Activated naive CD8-positive, alpha-beta T cell treated with anti-CD3 and anti-CD28 coated beads, Interleukin-2, amount 50 U/mL, for 24 hours (primary cell): ENCODE measurements around the gene SEL1L.
A peak's percentile ranks its signal among the peaks of the same experiment; 100 is the strongest.

Experiments
- ATAC-seq: fragments of 150-1000 bp; cut with Tn5 transposase; one replicate; pipeline ENCODE4 v1.10.0; 2021
- DNase-seq: peaks from one replicate; pipeline ENCODE4 v3.0.0; 2021
- H3K27ac Mint-ChIP-seq: one replicate; pipeline ENCODE4 v1.8.0; 2021; ENCODE audit warnings: mild to moderate bottlenecking, mixed read lengths
- H3K27me3 Mint-ChIP-seq: one replicate; pipeline ENCODE4 v1.8.0; 2021; ENCODE audit warnings: mixed read lengths
- H3K36me3 Mint-ChIP-seq: one replicate; pipeline ENCODE4 v1.8.0; 2021; ENCODE audit warnings: low read depth, mixed read lengths
- H3K4me1 Mint-ChIP-seq: one replicate; pipeline ENCODE4 v1.8.0; 2021; ENCODE audit warnings: mixed read lengths
- H3K4me3 Mint-ChIP-seq: one replicate; pipeline ENCODE4 v1.8.0; 2021; ENCODE audit warnings: mild to moderate bottlenecking, moderate library complexity, mixed read lengths
- H3K9me3 Mint-ChIP-seq: one replicate; pipeline ENCODE4 v1.8.0; 2021; ENCODE audit warnings: mixed read lengths

SEL1L gene

DNA sequence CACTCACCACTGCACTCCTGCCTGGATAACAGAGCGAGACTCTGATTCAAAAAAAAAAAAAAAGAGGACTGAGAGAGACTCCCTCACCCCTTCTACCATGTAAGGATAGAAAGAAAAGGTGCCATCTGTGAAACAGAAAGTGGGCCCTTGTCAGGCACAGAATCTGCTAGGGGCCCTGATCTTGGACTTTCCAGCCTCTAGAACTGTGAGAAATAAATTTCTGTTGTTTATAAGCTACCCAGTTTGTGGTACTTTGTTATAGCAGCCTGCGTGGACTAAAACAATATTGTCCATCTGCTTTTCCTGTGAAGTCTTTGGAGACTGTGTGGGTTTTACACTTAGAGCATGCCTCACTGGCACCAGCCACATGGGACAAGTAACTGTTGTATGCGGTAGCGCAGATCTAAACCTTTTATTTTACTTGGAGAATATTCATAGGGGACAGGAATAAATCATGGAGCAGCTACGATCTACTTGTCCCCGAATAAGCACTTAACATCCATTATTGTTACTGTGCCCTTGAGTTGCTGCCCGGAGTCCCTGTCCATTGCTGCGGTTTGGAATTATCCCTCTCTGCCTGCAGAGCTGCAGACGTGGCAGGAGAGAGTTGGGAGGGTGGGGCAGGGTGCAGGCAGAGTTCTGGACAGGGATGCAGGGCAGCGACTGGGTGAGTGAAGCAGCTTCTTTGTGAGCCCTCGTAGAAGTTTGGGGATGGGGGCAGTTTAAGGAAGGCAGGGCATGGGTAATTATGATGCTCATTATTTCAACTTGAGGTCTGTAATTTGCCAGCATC is 81.1 kb downstream of the SEL1L start:
- no peak overlapping the region for H3K27ac Mint-ChIP-seq
- H3K36me3 Mint-ChIP-seq: no peaks in the 10 kb centered on the region
- H3K4me1 Mint-ChIP-seq: peaks cover 9% of the 10 kb centered on the region
- no peaks in the 10 kb centered on the region for H3K9me3 Mint-ChIP-seq
- H3K27me3 Mint-ChIP-seq: peaks cover 5% of the 10 kb centered on the region
- ATAC-seq (no peak), DNase-seq (no peak)
- no peak overlapping the region for H3K4me3 Mint-ChIP-seq

DNA sequence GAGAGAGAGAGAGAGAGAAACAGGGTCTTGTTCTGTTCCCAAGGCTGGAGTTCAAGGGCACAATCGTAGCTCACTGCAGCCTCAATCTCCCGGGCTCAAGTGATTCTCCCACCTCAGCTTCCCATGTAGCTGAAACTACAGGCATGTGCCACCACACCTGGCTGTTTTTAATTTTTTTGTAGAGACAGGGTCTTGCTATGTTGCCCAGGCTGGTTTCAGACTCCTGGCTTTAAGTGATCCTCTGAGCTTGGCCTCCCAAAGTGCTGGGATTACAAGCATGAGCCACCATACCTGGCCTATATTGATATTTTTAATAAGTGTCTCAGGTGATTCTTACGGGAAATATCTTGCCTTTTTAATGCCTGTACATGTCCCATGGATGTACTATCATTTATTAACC is 82.7 kb downstream of the SEL1L start:
- ATAC-seq: no peak
- Mint-ChIP-seq H3K9me3 (no peaks in the 10 kb centered on the region), H3K36me3 (no peaks in the 10 kb centered on the region), H3K4me3 (no peak overlapping the region), H3K27me3 (peaks cover 5% of the 10 kb centered on the region), H3K27ac (no peak overlapping the region), H3K4me1 (peaks cover 9% of the 10 kb centered on the region)
- DNase-seq: no peak

DNA sequence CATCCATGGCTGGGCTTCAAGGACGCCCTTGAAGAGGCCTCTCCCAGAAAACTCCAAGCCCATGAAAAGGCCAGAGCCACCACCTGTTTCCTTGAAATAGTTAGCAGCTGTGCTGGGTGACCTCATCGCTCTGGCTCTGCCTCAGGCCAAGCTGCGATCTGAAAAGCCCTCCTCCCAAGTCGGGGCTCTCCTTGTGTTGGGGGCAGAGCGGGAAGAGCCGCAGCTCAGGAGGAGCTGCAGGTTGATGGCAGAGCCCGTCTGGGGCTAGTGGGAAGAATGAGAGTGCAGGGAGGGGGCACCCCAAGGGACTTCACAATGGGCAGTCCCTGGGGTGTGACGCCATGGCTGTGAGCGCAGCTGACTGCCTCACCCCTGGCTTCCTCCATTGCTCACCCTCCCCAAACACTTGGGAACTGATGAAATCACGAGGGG is 83.5 kb downstream of the SEL1L start:
- Mint-ChIP-seq H3K27ac (no peak overlapping the region), H3K4me1 (peaks cover 2% of the 10 kb centered on the region), H3K27me3 (peaks cover 5% of the 10 kb centered on the region), H3K4me3 (no peak overlapping the region), H3K9me3 (no peaks in the 10 kb centered on the region), H3K36me3 (no peaks in the 10 kb centered on the region)
- ATAC-seq: no peak
- no peak for DNase-seq

DNA sequence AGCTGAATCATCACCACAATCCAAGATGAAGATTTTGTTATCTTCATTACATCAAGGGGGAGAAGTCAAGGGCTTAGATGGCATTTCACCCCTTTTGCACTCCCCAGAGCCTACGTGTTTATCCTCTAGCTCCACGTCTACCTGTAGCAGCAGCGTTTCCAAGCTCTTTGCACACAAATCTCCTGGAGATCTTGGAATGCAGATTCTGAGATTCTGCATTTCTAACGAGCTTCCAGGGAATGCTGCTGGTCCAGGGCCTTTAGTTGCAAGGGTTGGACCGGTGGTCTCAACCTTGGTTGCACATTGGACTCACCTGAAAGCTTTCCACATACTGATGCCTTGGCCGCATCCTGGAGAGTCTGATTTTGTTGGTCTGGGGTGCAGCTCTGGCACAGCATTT is 84.1 kb downstream of the SEL1L start:
- no peaks in the 10 kb centered on the region for H3K36me3 Mint-ChIP-seq
- H3K27me3 Mint-ChIP-seq: peaks cover 5% of the 10 kb centered on the region
- no peak for DNase-seq
- H3K9me3 Mint-ChIP-seq: no peaks in the 10 kb centered on the region
- no peak overlapping the region for H3K27ac Mint-ChIP-seq
- H3K4me3 Mint-ChIP-seq: no peak overlapping the region
- no peak for ATAC-seq
- no peaks in the 10 kb centered on the region for H3K4me1 Mint-ChIP-seq

DNA sequence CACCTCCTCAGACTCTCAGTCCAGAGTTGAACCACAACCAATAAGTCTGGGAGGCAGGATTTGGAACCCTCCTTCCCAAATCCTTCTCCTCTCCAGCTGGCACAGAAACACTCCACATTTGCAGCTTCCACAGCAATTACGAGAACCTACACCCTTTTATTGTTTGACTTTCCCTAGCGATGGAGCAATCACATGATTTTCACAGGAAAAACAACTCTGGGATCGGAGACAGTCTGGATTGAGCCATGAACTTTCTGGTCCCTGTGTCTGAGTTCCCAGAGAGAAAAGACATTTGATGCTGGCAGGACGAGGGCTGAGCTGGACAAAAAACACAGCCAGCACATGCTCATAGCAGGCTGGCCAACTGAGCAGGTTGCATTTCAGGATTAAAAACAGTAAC is 84.5 kb downstream of the SEL1L start:
- no peak for ATAC-seq
- peaks cover 5% of the 10 kb centered on the region for H3K27me3 Mint-ChIP-seq
- DNase-seq: no peak
- no peaks in the 10 kb centered on the region for H3K4me1 Mint-ChIP-seq
- no peak overlapping the region for H3K27ac Mint-ChIP-seq
- H3K36me3 Mint-ChIP-seq: no peaks in the 10 kb centered on the region
- H3K4me3 Mint-ChIP-seq: no peak overlapping the region
- no peaks in the 10 kb centered on the region for H3K9me3 Mint-ChIP-seq

DNA sequence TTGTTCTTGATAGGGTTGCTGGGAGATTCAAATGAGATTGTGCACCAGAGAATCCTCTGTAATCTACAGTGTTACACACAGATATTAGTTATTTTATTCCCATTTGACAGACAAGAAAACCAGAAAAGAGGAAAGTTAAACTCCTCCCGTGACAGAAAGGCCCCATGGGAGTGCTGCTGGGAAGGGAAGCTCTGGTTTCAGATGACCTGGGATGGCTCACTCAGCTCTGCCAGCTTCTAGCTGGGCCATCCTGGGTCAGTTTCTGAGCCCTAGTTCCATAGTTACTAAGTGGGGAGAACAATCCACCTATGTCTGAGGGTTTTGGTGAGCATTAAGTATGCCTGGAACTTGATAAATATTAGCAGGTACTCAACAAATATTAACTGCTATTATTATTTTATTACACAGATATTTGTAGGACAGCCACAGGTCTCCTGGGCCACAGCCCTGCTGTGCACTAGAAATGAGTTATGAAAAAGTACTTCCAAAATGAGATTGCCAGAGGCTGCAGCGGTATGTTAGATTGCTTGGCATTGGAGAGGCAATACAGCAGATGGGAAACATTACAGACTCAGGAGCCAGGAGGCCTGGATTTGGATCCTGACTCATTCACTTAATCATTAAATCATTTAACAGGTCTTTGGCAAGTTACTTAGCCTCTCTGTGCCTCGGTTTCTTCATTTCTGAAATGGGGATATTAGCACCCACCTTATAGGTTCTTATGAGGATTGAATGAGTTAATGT is 86.5 kb downstream of the SEL1L start:
- no peak overlapping the region for H3K4me3 Mint-ChIP-seq
- no peaks in the 10 kb centered on the region for H3K4me1 Mint-ChIP-seq
- peaks cover 17% of the 10 kb centered on the region for H3K27me3 Mint-ChIP-seq
- DNase-seq: no peak
- no peak overlapping the region for H3K27ac Mint-ChIP-seq
- no peak for ATAC-seq
- H3K9me3 Mint-ChIP-seq: no peaks in the 10 kb centered on the region
- no peaks in the 10 kb centered on the region for H3K36me3 Mint-ChIP-seq

DNA sequence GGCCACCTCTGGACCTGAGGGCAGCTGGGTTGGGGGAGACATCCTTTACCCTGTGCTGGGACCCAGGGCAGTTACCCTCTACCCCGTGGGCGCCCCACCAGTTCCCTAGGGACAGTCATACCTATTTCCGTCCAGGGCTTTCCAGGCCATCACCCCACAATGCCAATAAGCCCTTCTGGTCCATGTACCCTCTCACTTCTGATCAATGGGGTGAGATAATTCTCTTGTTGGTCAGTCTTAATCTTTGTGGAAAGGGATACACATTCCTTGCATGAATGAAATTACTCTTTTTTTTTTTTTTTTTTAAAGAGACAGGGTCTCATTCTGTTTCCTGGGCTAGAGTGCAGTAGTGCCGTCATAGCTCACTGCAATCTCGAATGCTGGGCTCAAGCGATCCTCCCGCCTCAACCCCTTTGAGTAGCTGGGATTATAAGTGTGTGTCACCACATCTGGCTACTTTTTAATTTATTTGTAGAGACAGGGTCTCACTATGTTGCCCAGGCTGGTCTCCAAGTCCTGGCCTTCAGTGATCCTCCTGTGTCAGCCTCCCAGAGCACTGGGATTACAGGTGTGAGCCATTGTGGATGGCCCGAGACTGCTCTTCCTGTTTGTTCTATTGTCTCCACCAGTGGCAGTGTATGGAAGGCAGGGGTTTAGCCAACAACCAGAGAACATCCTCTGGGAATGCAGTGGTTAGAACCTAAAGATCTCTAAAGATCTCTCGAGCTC is 87.2 kb downstream of the SEL1L start:
- H3K27ac Mint-ChIP-seq: no peak overlapping the region
- H3K36me3 Mint-ChIP-seq: no peaks in the 10 kb centered on the region
- peaks cover 20% of the 10 kb centered on the region for H3K27me3 Mint-ChIP-seq
- no peaks in the 10 kb centered on the region for H3K9me3 Mint-ChIP-seq
- no peak overlapping the region for H3K4me3 Mint-ChIP-seq
- no peaks in the 10 kb centered on the region for H3K4me1 Mint-ChIP-seq
- ATAC-seq (no peak), DNase-seq (no peak)

DNA sequence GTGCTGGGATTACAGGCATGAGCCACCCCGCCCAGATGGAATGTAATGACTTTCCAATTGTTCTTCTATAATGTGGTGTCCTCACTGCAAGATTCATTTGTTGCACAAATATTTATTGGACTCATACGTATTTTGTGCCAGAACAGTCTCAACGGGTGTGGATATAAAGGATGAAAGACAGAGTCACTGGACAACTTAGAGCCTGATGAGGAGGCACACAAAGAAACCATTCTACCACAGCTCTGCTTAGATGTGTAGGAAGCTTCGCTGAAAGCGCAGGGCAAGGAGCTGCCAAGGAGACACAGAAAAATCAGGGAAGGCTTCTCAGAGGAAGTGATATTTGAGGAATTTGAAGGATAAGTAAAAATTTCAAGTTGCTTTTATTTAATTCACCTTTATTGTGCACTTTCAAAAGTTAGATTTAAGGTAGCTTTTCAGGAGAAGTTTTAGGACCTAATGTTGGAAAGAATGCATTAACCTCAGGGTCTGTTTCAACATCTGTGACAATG is 92.0 kb downstream of the SEL1L start:
- Mint-ChIP-seq H3K27ac (no peak overlapping the region), H3K36me3 (no peaks in the 10 kb centered on the region), H3K9me3 (no peaks in the 10 kb centered on the region), H3K4me1 (peaks cover 4% of the 10 kb centered on the region), H3K4me3 (no peak overlapping the region), H3K27me3 (peaks cover 54% of the 10 kb centered on the region)
- DNase-seq (no peak), ATAC-seq (no peak)

DNA sequence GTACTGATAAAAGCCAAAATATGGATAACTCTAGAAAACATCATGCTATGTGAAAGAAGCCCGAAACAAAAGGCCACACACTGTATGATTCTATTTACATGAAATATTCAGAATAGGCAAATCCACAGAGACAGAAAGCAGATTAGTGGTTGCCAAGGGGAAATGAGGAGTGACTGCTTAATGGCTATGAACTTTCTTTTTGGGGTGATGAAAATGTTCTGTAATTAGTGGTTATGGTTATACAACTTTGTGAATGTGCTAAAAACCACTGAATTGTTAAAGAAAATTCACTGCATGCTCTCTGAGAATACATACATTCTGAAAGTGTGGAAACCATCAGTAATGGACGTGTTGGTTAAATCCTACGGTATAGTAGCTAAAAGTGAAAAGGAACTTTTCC is 93.6 kb downstream of the SEL1L start:
- no peak for DNase-seq
- Mint-ChIP-seq H3K27ac (no peak overlapping the region), H3K36me3 (no peaks in the 10 kb centered on the region), H3K9me3 (no peaks in the 10 kb centered on the region), H3K27me3 (peaks cover 60% of the 10 kb centered on the region), H3K4me3 (no peak overlapping the region), H3K4me1 (peaks cover 9% of the 10 kb centered on the region)
- ATAC-seq: no peak

DNA sequence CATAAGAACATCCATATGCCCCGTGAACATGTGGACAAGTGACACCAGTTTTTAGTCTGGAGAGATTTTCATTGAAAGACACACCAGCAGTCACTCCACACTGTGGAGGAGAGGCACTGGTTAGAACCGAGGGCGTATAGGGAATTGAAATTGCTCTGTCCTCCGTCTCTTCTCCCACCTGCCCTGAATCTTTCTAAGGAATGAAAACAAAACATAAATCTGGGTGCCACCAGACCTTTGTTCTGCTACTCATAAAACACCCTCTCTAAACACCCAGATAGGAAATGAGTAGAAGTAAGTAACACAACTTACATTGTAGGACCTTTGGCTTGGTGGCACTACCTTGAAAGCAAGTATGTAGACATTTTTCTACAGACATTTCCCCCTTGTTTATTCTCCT is 96.4 kb downstream of the SEL1L start:
- ATAC-seq (no peak), DNase-seq (no peak)
- Mint-ChIP-seq H3K9me3 (no peaks in the 10 kb centered on the region), H3K4me3 (peak overlapping the region; percentile 70), H3K27me3 (peaks cover 76% of the 10 kb centered on the region), H3K27ac (no peak overlapping the region), H3K4me1 (peaks cover 12% of the 10 kb centered on the region), H3K36me3 (no peaks in the 10 kb centered on the region)

DNA sequence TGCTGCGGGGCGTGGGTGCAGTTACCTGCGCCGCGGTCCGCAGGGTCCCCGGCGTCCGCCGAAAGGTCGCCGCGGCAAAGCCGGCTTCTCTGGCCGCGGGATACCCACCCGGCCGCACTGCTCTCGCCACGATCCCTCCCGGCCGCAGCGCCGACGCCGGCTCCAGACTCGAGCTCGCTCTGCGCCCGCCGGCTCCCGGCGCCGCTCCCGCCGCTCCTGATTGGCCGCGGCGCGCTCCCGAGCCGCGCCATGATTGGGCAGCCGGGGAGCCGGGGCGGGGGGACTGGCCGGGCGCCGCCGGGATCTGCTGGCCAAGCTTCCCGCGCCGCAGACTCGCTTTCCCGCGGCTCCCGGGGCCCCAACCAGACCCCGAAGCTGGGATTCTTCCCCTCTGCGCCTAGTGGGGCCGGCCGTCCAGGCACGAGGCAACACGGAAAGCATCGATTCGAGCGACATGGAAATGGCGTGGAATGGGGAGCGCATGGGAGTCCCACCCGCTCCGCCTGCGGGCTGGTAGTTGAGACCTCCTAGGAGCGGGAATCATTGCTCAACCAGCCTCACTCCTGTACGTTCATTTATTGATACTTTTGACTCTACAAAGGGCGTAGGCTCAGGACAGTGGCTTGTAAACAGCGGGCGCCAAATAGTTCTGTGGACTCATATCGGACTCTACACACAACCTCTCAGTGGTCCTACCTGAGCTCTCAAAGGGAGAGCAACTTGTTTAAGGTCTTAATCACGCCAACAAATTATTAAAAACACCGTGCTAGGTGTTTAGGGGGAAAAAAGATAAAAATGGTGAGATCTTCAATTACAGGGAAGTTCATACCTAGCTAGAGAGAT is 97.1 kb downstream of the SEL1L start:
- peak; percentile 56 for DNase-seq
- ATAC-seq: peak; percentile 87
- Mint-ChIP-seq H3K4me3 (peak overlapping the region; percentile 70), H3K4me1 (peaks cover 12% of the 10 kb centered on the region), H3K36me3 (no peaks in the 10 kb centered on the region), H3K27ac (no peak overlapping the region), H3K9me3 (no peaks in the 10 kb centered on the region), H3K27me3 (peaks cover 76% of the 10 kb centered on the region)

DNA sequence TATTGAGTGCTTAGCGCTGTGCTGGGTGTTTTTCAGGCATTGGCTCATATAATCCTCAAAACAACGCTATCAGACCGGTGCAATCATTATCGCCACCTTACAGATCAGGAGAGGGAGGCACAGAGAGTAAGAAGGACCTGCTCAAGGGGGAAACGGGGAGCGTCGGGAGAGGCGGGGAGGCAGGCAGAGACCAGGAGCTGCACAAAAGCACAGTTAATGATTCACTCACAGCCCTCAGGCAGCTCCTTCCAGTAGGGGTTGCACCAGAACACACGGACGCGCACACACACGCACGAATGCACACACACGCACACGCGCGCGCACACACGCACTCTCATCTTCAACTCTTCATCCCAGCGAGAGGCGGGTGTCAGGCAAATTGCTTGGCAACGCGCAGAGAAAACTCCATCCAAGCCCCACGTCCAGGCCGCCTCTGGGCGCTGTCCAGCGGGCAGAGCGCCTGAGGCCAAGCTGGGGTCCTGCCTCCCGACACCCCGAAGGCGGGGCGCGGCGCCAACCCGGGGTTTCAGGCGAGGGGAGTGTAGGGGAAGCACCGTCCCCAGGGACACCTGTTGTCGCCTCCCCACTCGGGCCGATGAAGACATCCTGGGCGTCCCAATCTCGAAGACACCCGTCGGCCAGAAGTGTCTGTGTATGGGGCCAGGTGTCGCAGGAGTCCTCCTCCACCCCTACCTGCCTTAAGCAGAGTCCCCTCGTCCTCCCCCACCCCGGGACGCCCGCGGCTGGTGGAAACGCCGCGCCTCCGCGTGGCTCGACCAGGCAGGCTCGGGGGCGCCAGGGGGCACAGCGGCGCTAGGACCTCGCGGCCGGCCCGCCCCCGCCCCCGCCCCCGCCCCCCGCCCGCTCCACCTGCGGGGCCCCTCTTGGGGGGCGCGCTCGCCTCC is 98.0 kb downstream of the SEL1L start:
- ATAC-seq: peak; percentile 51

DNA sequence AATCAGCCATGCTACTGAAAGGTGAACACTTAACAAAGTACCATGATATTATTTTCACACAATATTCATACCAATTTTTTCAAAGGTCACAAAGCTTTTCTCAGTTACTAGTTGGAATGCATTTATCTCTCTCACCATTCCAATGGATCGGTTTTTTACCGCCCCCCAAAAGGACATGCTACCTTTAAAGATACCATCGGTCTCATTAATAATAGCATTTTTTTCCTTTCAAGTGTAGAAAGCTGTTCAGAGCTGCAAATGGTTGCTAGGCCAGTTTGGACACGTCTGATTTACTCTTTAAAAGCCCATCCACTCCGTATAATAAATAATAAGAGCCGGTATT is 98.6 kb downstream of the SEL1L start:
- H3K27ac Mint-ChIP-seq: no peak overlapping the region
- peaks cover 66% of the 10 kb centered on the region for H3K27me3 Mint-ChIP-seq

More for the DNA sequence above, 98.0 kb downstream of the SEL1L start:
- Mint-ChIP-seq H3K4me1 (peaks cover 12% of the 10 kb centered on the region), H3K4me3 (peak overlapping the region; percentile 69), H3K36me3 (no peaks in the 10 kb centered on the region), H3K27ac (no peak overlapping the region), H3K27me3 (peaks cover 70% of the 10 kb centered on the region), H3K9me3 (no peaks in the 10 kb centered on the region)
- peak; percentile 8 for DNase-seq

More for the DNA sequence above, 98.6 kb downstream of the SEL1L start:
- ATAC-seq (no peak), DNase-seq (no peak)
- Mint-ChIP-seq H3K36me3 (no peaks in the 10 kb centered on the region), H3K9me3 (no peaks in the 10 kb centered on the region), H3K4me3 (peak overlapping the region; percentile 69), H3K4me1 (peaks cover 12% of the 10 kb centered on the region)
